NCI-H345 treated with DMSO at 0.1 percent for 48 hours (cell line): ENCODE data around the gene MMP24OS.
A peak's percentile ranks its signal among the peaks of the same experiment; 100 is the strongest.
"Not testable (repeated sequence)": the region's sequence is repeated elsewhere in the genome, so short reads cannot be mapped to it uniquely, and the experiment has no call there.

Experiments used
- DNase-seq: peaks from one replicate; lab custom pipeline; 2025; ENCODE audit not compliant: unreplicated experiment; lab: John Stamatoyannopoulos, UW

MMP24OS gene

DNA sequence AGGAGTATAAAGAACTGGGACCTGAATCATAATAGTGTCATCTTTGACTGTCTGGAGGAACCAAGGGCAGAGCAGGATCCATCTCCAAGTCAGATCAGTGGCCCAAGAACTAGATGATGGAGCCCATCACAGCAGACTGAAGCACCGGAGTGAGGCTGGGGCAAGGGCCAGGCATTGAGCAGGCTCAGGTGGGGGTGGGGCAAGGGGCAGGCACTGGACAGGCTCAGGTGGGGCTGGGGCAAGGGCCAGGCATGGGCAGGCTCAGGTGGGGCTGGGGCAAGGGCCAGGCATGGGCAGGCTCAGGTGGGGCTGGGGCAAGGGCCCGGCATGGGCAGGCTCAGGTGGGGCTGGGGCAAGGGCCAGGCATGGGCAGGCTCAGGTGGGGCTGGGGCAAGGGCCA, 25.3 kb downstream of the MMP24OS start:
- DNase-seq: not testable (repeated sequence)

DNA sequence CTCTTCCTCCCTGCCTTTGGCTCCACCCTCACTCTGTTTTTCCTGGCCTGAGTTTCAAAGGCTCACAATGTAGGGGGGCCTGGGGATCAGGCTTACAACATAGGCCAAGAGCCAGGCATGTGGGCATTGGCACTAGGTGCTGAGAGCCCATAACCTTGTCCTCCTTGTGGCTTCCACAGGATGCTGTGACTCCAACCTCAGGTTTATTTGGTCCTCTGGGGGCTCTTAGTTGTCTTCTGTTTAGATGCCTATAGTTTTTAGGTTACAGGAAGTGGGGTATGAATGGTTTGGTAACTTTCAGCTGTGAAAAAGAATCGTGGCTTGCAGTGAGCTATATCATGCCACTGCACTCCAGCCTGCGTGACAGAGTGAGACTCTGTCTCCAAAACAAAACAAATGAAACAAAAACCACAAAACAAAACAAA, 25.9 kb downstream of the MMP24OS start:
- DNase-seq: no peak

DNA sequence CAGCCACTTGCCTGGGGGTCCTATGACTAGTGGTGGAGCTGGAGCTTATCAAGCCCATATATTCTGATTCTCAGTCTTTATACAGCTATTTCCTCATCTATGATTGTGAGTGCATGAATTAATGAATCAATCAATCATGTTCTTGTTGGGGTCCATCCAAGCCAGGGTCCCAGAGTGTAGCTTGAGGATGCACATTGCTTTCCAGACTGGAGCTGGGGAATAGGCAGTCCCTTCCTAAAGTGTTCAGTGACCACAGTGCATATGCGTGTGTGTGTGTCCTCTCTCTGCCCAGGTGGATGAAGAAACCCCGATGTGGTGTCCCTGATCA, 26.3 kb downstream of the MMP24OS start:
- no peak for DNase-seq

DNA sequence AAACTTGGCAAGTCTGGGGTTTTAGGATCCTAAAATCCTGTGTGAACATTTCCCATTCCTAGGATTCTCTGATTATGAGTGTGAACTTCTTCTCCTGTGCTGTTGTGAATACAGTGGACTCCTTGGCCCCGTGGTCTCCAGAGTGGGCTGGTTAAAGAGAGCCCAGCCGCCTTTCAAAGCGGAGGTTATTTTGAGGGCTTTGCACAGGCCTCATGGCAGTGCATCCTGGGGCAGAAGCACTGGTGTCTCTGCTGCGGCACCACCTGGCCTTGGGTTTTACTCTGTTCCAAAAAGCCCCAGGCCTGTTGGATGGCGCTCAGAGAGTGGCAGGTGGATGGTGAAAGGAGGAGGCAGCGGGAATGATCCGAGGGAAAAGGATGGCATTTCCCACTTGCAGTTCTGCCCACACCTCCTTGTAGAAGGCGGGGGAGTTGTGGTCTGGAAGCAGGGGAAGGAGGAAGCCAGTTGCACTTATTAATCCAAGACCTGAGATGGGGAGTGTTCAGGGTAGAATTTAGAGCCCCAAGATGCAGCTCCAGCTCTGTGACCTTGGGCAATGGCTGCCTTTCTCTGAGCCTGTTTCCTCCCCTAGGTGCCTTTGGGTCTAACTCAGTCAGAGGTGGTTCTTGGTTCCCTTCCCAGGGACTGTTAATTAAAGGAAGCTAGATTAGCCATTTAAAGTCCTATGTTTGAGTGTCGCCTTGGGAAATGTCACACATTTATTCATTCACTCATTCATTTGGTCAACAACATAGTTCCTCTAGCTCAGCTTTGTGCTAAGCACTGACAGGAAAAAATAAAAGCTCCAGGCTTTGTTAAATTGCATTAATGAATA, 29.1 kb downstream of the MMP24OS start:
- DNase-seq: no peak

DNA sequence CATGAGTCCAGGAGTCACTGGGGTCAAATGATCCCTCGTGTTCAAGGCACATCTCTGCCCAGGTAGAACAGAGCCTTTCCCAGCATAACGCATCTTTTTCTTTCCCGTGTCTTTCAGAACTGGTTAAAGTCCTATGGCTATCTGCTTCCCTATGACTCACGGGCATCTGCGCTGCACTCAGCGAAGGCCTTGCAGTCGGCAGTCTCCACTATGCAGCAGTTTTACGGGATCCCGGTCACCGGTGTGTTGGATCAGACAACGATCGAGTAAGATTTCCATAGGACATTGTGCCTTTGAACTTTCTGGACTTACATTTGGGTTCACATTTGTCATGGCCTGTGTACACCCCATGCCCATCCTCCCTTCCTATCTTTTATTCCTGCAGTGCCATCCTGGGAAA, 31.2 kb downstream of the MMP24OS start:
- no peak for DNase-seq

DNA sequence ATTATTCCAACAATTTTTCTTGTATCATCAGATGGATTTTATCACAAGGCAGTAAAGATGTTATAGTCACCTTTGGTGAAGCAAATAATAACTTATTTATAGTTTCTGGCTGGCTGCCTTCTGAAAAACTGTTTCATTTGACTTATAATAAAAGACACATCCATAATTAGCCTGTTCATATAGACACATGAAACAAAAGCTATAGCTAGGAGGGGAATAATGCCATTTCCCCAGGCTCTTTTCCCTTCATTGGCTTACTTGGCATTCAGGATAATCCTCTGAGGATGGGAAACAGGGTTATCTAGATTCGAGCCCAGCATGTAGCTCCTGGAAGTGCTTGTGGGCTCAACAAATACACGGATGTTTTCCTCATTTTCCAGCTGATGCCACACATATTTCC, 33.9 kb downstream of the MMP24OS start:
- no peak for DNase-seq

DNA sequence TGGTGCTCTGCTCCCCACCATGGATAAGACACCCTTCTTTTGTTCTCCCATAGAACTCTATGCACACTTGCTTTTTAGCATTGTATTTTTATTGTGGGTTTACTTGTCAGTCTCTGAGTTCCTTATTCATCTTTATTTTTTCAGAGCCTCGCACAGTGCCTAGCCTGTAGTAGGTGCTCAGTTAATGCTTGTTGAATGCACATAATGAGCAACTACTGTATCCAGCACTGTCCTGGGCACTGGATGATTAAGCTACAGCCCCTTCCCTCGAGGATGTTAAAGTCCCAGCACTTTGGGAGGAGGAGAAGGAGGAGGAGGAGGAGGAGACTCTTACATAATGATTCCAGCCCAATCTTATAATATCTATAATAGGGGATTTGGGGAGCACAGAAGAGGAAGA, 34.6 kb downstream of the MMP24OS start:
- DNase-seq: no peak

DNA sequence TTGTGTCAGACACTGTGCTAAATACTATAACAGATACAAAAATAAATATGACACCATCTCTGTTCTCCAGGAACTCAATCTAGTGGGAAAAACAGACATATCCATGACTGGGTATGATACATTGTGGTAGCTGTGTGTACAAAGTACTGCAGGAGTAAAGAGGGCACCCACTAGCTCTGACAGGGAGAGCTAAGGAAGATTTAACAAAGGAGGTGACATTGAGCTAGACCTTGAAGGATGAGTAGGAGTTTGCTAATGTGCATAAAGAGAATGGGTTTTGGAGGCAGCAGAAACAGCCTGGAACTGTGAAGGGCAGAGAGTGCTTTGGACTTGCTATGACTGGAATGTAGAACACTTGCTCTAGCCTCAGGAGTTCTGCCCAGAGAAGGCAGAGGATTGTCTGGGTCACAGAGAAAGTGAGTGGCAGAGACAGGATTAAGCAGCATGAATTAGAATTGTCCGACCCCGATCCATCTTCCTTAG, 37.1 kb downstream of the MMP24OS start:
- DNase-seq: no peak

DNA sequence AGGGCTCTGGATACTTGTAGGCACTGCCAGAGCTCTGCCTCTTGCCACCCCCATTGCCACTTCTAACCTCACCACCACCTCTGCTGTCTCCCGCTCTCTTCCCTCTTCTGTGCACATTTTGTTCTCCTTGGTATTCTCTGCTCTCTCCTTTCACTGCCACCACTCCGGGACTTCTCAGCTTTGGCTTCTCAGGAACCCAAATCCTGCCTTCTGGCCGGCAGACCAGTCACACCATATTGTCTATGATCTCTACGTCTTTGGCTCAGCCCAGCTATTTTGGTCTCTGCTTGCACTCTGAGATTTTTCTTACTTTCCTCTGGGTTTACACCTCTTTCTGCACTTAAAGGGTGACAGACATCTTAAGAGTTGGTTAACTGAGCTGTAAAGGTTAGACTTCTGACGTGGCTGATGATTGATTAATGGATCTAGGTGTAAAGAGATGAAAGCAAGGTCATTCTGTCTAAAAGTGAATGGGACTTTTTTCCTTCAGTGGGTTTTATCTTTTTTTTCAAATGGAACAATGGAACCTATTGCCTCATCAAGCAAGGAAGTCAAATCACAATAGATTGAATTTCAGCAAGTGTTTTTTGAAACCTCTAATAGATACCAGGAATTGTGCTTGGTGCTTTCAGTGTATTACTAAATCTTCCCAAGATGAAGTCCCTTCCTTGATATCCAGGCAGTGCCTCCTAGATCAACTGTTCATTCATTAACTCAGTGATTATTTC, 37.7 kb downstream of the MMP24OS start:
- no peak for DNase-seq

DNA sequence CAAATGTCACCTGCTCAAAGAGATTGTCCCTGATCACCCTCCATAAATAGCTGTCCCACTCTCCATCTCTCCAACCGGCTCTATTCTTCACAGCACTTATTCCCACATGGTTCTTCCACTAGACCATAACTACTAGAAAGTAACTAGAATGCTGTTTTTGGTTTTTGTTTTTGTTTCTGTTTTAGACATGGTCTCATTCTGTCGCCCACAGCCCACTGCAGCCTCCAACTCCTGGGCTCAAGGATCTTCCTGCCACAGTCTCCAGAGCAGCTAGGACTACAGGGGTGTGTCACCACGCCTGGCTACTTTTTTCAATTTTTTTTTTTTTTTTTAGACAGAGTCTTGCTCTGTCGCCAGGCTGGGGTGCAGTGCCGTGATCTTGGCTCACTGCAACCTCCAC, 39.2 kb downstream of the MMP24OS start:
- no peak for DNase-seq

DNA sequence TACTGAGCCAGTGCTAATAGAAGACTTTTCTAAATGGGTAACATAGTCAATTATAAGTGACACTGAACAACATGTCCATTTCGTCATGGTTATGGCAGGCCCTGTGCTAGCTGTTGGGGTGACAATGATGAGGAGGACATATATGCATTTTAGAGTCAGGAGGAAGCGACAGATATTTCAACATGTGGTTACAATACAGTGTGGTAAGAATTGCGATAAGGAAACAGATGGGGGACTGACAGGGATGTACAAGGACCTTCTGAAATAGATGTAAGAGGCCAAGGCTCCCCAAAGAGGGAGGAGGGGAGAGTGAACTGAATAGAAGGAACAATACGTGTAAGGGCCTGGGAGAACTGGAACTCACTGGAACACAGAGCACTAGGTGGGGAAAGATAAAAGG, 39.8 kb downstream of the MMP24OS start:
- no peak for DNase-seq

DNA sequence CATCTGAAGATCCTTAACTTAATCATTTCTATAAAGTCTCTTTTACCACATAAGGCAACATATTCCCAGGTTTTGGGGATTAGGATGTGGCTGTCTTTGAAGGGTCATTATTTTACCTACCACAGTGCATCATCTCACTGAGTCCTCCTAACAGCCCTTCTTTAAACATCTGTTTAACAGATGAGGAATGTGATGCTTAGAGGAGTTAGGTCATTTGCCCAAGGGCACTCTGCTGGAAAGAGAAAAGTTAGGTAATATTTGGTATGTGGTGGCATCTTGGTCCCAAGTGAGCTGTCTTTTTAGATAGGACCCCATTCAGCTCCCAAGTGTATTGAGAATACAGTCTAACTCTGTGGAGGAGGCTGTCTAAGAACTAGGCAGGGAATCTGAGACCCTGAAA, 40.4 kb downstream of the MMP24OS start:
- no peak for DNase-seq

DNA sequence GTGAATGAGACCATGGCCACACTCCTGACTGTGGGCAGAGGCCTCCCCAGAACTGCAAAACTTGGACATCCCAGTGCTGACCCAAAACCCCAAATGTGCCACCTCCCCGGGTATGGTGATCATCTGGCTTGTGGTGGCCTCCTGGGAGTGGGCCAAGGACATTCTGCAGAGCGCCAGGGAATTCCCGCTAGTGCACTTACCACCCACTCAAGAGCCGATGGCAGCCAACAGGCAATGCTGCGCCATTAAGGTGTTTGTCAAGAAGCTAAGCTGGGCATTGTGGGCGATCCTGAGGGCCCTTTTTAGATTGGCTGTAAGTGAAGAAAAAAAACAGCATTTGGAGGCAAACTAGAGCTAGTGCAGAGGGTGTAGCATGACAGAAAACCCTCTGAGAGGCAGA, 42.0 kb downstream of the MMP24OS start:
- DNase-seq: no peak

DNA sequence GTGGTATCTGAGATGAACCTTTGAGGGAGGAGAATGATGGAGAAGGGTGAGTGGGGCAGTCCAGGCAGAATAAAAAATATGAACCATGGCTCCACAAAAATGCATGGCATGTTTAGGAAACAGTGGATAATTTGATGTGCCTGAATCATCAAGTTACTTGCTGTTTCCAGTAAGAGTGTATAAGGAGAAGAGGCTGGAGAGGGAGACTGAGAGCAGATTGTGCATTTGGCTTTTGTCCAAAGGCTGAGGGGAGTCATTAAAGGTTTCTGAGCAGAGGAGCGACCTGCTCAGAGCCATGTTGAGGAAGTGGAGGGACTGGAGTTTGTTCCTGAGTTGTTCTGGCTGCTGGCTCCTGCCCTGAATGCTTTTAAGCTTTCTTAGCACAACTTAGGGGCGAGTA, 45.3 kb downstream of the MMP24OS start:
- peak; percentile 5 for DNase-seq

DNA sequence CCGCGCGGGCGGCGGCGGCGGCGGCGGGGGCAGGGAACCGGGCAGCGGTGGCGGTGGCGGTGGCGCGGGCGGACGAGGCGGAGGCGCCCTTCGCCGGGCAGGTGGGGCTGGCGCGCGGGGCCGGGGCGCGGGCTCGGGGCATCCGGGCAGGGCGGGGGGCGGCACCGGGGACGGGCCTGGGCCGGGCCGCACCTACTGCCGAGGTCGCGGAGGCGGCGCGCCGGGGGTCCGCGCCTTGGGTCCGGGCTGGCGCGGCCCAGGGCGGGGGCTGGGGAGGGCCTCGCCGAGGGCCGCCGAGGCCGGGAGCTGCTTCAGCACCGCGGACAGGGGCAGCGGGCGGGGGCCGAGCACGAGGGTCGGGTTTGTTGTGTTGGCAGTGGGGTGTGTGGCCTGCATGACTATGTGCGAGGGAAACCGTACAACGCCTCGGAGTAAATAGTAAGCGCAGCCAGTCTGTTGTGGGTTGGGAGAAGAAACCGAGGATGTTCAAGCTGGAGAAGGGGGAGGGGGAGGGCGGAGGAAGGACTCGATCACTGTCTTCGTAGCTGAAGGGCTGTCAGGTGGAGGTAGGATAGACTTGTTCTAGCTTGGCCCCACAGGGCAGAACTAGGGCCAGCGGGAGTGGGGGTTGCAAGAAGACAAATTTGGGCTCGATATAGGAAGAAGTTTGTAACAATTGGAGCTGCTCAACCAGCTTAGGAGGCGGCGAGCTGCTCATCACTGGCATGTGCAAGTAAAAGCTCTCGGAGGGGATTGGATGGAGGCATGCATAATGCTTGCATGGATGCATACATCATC, 50.8 kb downstream of the MMP24OS start:
- DNase-seq: peak; percentile 38
